OCI-LY3 (cell line): Measurements from ENCODE around the gene GATA2.

Experiments used
- EZH2phosphoT487 ChIP-seq: fragments of 200-600 bp; shearing (Covaris generic); IDR thresholded peaks from 2 replicates; pipeline ENCODE4 v1.6.1; 2018; ENCODE audit warnings: antibody characterized with exemption, mixed run types, low read depth
- TF ChIP-seq, protein P1 (sequence below): fragments of 200-600, 300-600 bp; sonication (generic); IDR thresholded peaks from 2 replicates; pipeline ENCODE4 v1.5.1; 2014; ENCODE audit warnings: antibody characterized with exemption, low read length, low read depth

DNA sequence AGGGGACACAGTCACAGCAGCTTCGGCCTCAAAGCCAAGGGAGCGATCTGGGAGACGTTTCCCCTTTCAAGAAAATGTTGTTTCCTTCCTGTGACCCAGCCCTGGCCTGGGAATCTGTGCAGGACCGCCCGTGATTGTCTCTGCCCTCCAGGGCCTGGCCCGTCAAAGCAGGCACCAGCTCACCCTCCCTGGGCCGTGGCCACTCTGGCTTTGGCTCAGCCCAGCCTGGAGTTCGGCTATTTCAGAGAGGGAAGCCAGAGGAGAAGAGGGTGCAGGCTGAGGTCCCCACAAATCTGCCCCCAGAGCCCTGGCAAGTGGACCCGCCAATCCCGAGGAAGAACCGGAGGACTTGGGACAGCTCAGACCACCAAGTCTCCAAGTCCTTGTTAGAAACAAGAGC is 12.7 kb downstream of the GATA2 start:
- TF ChIP-seq, protein P1, sequence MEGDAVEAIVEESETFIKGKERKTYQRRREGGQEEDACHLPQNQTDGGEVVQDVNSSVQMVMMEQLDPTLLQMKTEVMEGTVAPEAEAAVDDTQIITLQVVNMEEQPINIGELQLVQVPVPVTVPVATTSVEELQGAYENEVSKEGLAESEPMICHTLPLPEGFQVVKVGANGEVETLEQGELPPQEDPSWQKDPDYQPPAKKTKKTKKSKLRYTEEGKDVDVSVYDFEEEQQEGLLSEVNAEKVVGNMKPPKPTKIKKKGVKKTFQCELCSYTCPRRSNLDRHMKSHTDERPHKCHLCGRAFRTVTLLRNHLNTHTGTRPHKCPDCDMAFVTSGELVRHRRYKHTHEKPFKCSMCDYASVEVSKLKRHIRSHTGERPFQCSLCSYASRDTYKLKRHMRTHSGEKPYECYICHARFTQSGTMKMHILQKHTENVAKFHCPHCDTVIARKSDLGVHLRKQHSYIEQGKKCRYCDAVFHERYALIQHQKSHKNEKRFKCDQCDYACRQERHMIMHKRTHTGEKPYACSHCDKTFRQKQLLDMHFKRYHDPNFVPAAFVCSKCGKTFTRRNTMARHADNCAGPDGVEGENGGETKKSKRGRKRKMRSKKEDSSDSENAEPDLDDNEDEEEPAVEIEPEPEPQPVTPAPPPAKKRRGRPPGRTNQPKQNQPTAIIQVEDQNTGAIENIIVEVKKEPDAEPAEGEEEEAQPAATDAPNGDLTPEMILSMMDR = no peak
- TF ChIP-seq EZH2phosphoT487 = no peak
